Measurements from ENCODE around the gene GULP1.

The GULP1 gene

DNA sequence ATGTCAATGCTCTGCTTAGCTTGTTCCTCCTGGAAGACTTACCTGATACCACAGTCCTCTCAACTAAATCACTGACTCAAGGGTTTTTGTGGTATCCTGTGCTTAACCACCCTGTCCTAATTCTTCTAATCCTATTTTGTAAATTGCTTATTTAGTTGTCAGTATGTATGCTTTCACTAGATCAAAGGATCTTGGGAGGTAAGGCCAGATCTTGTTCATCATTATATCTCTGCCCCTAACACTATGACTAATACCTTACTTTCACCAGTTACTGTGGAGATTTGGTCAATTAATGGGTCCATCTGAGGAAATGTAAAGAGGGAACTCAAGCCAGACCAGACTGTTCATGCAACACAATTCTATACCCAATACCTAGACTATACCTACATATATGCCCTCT is 203.2 kb downstream of the GULP1 start:
- TF ChIP-seq CTCF (conservative IDR thresholded peaks at IDR 0.05) (no peak), ZFX (IDR thresholded peaks at IDR 0.05) (no peak)
- no peak overlapping the region for H3K27ac ChIP-seq

GRCh38 chr2:188495969-188496431 is 204.3 kb downstream of the GULP1 start:
- TF ChIP-seq CTCF (conservative IDR thresholded peaks at IDR 0.05) (no peak), ZFX (IDR thresholded peaks at IDR 0.05) (no peak)
- no peak overlapping the region for H3K27ac ChIP-seq

GRCh38 chr2:188497726-188498125 is 206.1 kb downstream of the GULP1 start:
- no peak overlapping the region for H3K27ac ChIP-seq
- TF ChIP-seq ZFX (IDR thresholded peaks at IDR 0.05) (no peak), CTCF (conservative IDR thresholded peaks at IDR 0.05) (no peak)

DNA sequence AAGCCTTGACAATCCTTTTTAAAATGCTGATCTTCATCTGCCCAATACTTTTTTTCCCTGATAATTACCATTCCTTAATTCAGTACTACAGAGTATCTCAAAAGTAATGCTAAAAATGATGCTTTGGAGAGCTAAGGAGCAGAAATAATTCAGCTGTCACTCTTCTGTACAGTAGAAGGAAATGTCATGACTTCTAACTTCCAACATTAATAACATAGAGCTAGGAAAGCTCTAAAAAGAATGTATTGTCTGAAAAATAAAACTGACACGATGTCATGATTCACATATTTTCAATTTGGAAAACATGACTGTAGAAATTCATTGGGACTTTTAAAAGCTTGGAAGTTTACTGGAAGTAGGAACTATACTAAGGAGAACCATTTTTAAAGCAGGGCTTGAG is 212.3 kb downstream of the GULP1 start:
- TF ChIP-seq CTCF (conservative IDR thresholded peaks at IDR 0.05) (no peak), ZFX (IDR thresholded peaks at IDR 0.05) (no peak)
- H3K27ac ChIP-seq = no peak overlapping the region

- H3K27ac ChIP-seq = no peak overlapping the region
- TF ChIP-seq ZFX (IDR thresholded peaks at IDR 0.05) = no peak
- TF ChIP-seq CTCF (conservative IDR thresholded peaks at IDR 0.05) = no peak
Measured at GRCh38 chr2:188506843-188507242, 215.2 kb downstream of the GULP1 start.

- TF ChIP-seq CTCF (conservative IDR thresholded peaks at IDR 0.05) (no peak), ZFX (IDR thresholded peaks at IDR 0.05) (no peak)
- no peak overlapping the region for H3K27ac ChIP-seq
Measured at GRCh38 chr2:188511346-188511745, 219.7 kb downstream of the GULP1 start.

- no peak overlapping the region for H3K27ac ChIP-seq
- TF ChIP-seq ZFX (IDR thresholded peaks at IDR 0.05) = no peak
- peak; percentile 65 for TF ChIP-seq CTCF (conservative IDR thresholded peaks at IDR 0.05)
Measured at GRCh38 chr2:188512456-188512855, 220.8 kb downstream of the GULP1 start.
